OCI-LY7 (cell line): ENCODE measurements around the gene PLEKHS1. TPM values are rescaled to one million over a fixed set of nuclear protein-coding genes. Genes with fewer than 3 reads are reported as not detected.

ENCODE experiments used
- BruUV-seq: library from RNA; stranded (reverse); fragments of 400-500 nt; replicated peaks from 2 replicates; lab custom pipeline; 2021; lab: Mats Ljungman, UMichigan
- CTCF ChIA-PET: fragments of 300-600 bp; sonication (Branson Sonifier 250); formaldehyde crosslinking; loops from one replicate; lab custom pipeline; 2022; ENCODE audit warnings: antibody characterized with exemption; ENCODE audit not compliant: unreplicated experiment; lab: Charles Lee
- POLR2A ChIA-PET: fragments of 300-600 bp; sonication (Branson Sonifier 250); formaldehyde crosslinking; loops from one replicate; lab custom pipeline; 2022; ENCODE audit warnings: antibody characterized with exemption; lab: Charles Lee
- DNase-seq: peaks from one replicate; pipeline ENCODE4 v3.0.0-alpha.2; 2015; ENCODE audit warnings: low spot score
- H2AFZ ChIP-seq: fragments of 200-600 bp; sonication (generic), shearing (Covaris generic); 2 replicates; pipeline ENCODE4 v1.6.1; 2014; ENCODE audit warnings: mild to moderate bottlenecking, antibody characterized with exemption, low read length, moderate library complexity
- H3K27ac ChIP-seq: fragments of 200-600 bp; sonication (generic); 2 replicates; pipeline ENCODE4 v1.5.1; 2014; ENCODE audit warnings: mixed run types, low read depth, mild to moderate bottlenecking, moderate library complexity, low read length, inconsistent platforms; ENCODE audit not compliant: poor library complexity, severe bottlenecking
- H3K36me3 ChIP-seq: fragments of 200-600 bp; sonication (generic); 2 replicates; pipeline ENCODE4 v1.6.1; 2014; ENCODE audit warnings: mild to moderate bottlenecking, antibody characterized with exemption, low read length, moderate library complexity, mixed read lengths; ENCODE audit not compliant: insufficient read depth
- H3K4me1 ChIP-seq: fragments of 200-600 bp; sonication (generic); 2 replicates; pipeline ENCODE4 v1.5.1; 2014; ENCODE audit warnings: mild to moderate bottlenecking, low read length; ENCODE audit not compliant: insufficient read depth, poor library complexity, severe bottlenecking
- H3K4me2 ChIP-seq: fragments of 200-600 bp; sonication (generic); 2 replicates; pipeline ENCODE4 v1.6.1; 2014; ENCODE audit warnings: mild to moderate bottlenecking, low read length
- H3K4me3 ChIP-seq: fragments of 200-600 bp; sonication (generic); 2 replicates; pipeline ENCODE4 v1.5.1; 2014; ENCODE audit warnings: mild to moderate bottlenecking, low read depth, low read length; ENCODE audit not compliant: poor library complexity, severe bottlenecking
- H3K79me2 ChIP-seq: fragments of 200-600 bp; sonication (generic); 2 replicates; pipeline ENCODE4 v1.6.1; 2016; ENCODE audit warnings: low read depth, mild to moderate bottlenecking, low read length, moderate library complexity, mixed read lengths; ENCODE audit not compliant: insufficient read depth
- H3K9me2 ChIP-seq: fragments of 200-600 bp; sonication (generic); 2 replicates; pipeline ENCODE4 v1.6.1; 2016; ENCODE audit warnings: mild to moderate bottlenecking, low read length, mixed read lengths; ENCODE audit not compliant: insufficient read depth
- H3K9me3 ChIP-seq: fragments of 200-600 bp; sonication (generic); 2 replicates; pipeline ENCODE4 v1.6.1; 2014; ENCODE audit warnings: mild to moderate bottlenecking, mixed run types, low read length, mixed read lengths
- H4K20me1 ChIP-seq: fragments of 200-600 bp; sonication (generic); 2 replicates; pipeline ENCODE4 v1.6.1; 2014; ENCODE audit warnings: mild to moderate bottlenecking, antibody characterized with exemption, low read length, moderate library complexity, mixed read lengths; ENCODE audit not compliant: insufficient read depth
- EZH2phosphoT487 ChIP-seq: fragments of 200-600 bp; sonication (generic); IDR thresholded peaks from 2 replicates; pipeline ENCODE4 v1.6.1; 2018; ENCODE audit warnings: low read depth, borderline replicate concordance, mild to moderate bottlenecking, mixed run types, antibody characterized with exemption, low read length, moderate library complexity, mixed read lengths
- intact Hi-C: fragments of 100-400 bp; cut with micrococcal nuclease; formaldehyde crosslinking; loops from one replicate; pipeline ENCODE4 v1.10.0; 2022; ENCODE audit not compliant: unreplicated experiment
- total RNA-seq, 2 experiments: library from RNA; depleted of rRNA in 1 of 2; stranded (reverse); fragments of >200 nt in 1 of 2; shearing (Covaris generic) in 1 of 2; gene quantifications; 2 replicates each; pipeline ENCODE4 v1.2.3, GENCODE V29; 2014 to 2022
- TF ChIP-seq, protein P1 (sequence below): fragments of 200-600 bp; sonication (generic); conservative IDR thresholded peaks from 2 replicates; pipeline ENCODE4 v1.5.1; 2014; ENCODE audit warnings: mild to moderate bottlenecking, antibody characterized with exemption, low read length, moderate library complexity, mixed read lengths

PLEKHS1 gene
- total RNA-seq, 2 experiments from 2014 or later = not detected

- H3K9me3 ChIP-seq = no peaks in the 10 kb centered on the region
- no TSS peak for BruUV-seq
- no peak overlapping the region for H3K4me2 ChIP-seq
- H3K27ac ChIP-seq = no peak overlapping the region
- CTCF ChIA-PET = no interaction called here
- intact Hi-C loops = loop anchor here (5.0 kb wide), 1 partner anchor 88 kb away; no protein-coding TSS in a partner anchor
- TF ChIP-seq, protein P1, sequence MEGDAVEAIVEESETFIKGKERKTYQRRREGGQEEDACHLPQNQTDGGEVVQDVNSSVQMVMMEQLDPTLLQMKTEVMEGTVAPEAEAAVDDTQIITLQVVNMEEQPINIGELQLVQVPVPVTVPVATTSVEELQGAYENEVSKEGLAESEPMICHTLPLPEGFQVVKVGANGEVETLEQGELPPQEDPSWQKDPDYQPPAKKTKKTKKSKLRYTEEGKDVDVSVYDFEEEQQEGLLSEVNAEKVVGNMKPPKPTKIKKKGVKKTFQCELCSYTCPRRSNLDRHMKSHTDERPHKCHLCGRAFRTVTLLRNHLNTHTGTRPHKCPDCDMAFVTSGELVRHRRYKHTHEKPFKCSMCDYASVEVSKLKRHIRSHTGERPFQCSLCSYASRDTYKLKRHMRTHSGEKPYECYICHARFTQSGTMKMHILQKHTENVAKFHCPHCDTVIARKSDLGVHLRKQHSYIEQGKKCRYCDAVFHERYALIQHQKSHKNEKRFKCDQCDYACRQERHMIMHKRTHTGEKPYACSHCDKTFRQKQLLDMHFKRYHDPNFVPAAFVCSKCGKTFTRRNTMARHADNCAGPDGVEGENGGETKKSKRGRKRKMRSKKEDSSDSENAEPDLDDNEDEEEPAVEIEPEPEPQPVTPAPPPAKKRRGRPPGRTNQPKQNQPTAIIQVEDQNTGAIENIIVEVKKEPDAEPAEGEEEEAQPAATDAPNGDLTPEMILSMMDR = no peak
- no peak for TF ChIP-seq EZH2phosphoT487
- DNase-seq = no peak
- H3K36me3 ChIP-seq = no peaks in the 10 kb centered on the region
- no peaks in the 10 kb centered on the region; the same call in 1 of the 2 replicates for H4K20me1 ChIP-seq
- peaks cover 5% of the 10 kb centered on the region for H3K4me1 ChIP-seq
- H3K9me2 ChIP-seq = no peaks in the 10 kb centered on the region
- no peak overlapping the region for H3K4me3 ChIP-seq
- H3K79me2 ChIP-seq = no peaks in the 10 kb centered on the region
- POLR2A ChIA-PET = no interaction called here
- no peak overlapping the region for H2AFZ ChIP-seq
Measured at GRCh38 chr10:113709221-113709838, 42.2 kb upstream of the PLEKHS1 start.

DNA sequence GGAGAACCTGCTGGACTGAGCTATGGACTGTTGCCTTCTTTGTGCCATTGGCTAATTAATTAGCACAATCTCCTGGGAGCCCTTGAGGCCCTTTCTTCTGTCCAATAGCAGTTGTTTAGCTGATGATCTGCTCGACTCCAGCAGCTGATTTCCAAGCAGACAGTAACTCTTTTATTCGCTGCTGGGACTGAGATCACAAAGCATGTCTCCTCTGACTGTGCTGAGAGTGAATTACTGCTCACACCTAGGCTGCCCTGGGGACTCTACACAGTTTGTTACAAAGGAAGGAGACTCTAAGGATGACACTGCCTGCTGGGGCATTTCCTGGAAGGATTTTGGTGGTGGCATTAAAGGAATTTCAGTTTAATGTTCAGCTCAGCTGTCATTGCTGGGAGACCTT lies 40.3 kb upstream of the PLEKHS1 start:
- CTCF ChIA-PET = no interaction called here

More for the DNA sequence above, 40.3 kb upstream of the PLEKHS1 start:
- no peak for TF ChIP-seq EZH2phosphoT487
- TF ChIP-seq, protein P1 = no peak
- intact Hi-C loops = no loop called here
- H3K4me3 ChIP-seq = no peak overlapping the region
- H3K9me3 ChIP-seq = no peaks in the 10 kb centered on the region
- H2AFZ ChIP-seq = no peak overlapping the region
- H3K36me3 ChIP-seq = no peaks in the 10 kb centered on the region
- H3K4me1 ChIP-seq = peaks cover 5% of the 10 kb centered on the region
- POLR2A ChIA-PET = interaction anchor here (1.0 kb wide), 1 partner anchor 25 kb away, joined by 3 read pairs; no protein-coding TSS in a partner anchor
- no TSS peak for BruUV-seq
- DNase-seq = no peak
- H4K20me1 ChIP-seq = no peaks in the 10 kb centered on the region
- no peaks in the 10 kb centered on the region for H3K79me2 ChIP-seq
- H3K4me2 ChIP-seq = no peak overlapping the region
- H3K27ac ChIP-seq = no peak overlapping the region
- no peaks in the 10 kb centered on the region for H3K9me2 ChIP-seq
